GM21390 (cell line): ENCODE measurements around the gene SHTN1.

Experiments used
- ATAC-seq: cut with Tn5 transposase; IDR thresholded peaks from one replicate; pipeline ENCODE4 v1.9.1; 2021; ENCODE audit not compliant: unreplicated experiment

Gene SHTN1

GRCh38 chr10:116919164-116919563 lies 85.8 kb downstream of the SHTN1 start:
- ATAC-seq: no peak

- ATAC-seq: no peak
These were observed 86.4 kb downstream of the SHTN1 start for GRCh38 chr10:116918583-116918982.

- ATAC-seq: no peak
These were observed 87.5 kb downstream of the SHTN1 start for GRCh38 chr10:116917481-116917880.

DNA sequence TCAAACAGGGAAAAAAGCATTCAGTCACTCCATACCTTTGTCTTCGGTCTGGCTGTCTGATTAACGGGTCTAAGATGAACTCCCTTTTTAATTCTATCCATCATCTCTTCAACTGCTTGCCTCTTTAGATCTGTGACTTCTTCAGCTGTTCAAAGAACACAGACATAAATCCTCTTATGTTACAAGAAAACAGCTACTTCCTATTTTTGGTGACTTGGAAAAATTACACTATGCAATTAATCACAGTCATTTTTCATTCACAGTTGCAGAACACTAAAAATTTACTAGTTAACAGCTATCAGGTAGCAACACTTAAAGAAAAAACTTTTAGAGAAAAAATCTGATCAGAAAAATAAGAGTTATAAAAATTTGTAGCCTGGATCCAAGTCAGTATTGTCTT lies 89.6 kb downstream of the SHTN1 start:
- no peak for ATAC-seq

- no peak for ATAC-seq
These were observed 91.3 kb downstream of the SHTN1 start for GRCh38 chr10:116913695-116914094.

- ATAC-seq: no peak
These were observed 92.8 kb downstream of the SHTN1 start for GRCh38 chr10:116912162-116912561.

DNA sequence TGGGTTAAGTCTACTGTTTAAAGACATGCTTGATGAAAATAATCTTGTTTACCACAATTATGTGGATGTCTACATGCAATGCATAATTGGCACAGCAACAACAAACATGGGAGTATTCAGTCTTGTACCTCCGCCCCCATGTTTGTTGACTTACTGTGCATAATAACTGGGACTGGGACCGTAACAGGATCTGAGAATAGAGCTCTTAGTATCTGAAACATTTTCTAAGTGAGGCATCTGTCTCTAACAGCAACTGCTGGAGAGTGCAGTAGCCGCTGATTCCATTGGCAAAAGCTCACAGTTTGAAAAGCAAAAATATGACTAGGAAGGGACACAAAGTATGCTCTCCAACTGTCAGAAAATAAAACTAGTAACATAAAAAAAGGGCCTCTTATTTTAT lies 94.1 kb downstream of the SHTN1 start:
- no peak for ATAC-seq

DNA sequence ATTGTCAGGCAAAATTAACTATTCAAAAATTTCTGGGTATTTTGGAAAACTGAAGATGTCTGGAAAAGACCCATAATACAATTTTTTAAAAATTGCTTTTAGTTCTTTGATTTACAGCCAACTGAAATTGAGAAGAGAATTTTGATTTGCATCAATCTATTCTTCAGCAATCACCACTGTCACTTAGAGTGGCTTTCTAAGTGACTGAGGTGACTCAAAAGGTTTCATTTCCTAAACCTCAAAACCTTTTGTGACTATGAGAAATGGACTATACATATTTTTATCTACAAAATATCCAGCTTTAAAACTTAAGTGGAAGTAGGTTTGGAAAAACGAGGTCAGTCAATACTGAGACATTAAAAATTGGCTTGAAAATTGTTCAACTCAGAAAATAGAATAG lies 95.7 kb downstream of the SHTN1 start:
- ATAC-seq: peak; percentile 61

GRCh38 chr10:116907245-116907987 lies 97.6 kb downstream of the SHTN1 start:
- no peak for ATAC-seq

- ATAC-seq: no peak
These were observed 99.2 kb downstream of the SHTN1 start for GRCh38 chr10:116905845-116906210.

DNA sequence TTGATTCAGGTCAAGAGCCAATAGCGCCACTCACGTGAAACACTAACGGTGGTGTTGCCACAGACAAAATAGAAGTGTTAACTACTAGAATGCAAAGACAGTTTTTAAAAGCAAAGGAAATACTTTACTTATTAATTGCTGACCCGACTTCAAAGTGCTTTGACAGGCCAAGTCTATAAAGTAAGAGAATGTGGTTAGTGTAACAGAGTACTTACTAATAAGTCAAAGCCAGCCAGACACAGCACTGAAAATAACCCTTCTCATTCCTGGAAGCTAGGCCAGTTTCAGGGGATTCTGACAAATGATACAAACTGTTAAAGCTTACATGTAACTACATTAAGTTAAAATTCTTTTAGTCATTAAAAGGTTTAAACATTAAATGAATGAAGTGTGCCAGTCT lies 105.4 kb downstream of the SHTN1 start:
- no peak for ATAC-seq

- ATAC-seq: no peak
These were observed 111.3 kb downstream of the SHTN1 start for GRCh38 chr10:116893686-116894037.

DNA sequence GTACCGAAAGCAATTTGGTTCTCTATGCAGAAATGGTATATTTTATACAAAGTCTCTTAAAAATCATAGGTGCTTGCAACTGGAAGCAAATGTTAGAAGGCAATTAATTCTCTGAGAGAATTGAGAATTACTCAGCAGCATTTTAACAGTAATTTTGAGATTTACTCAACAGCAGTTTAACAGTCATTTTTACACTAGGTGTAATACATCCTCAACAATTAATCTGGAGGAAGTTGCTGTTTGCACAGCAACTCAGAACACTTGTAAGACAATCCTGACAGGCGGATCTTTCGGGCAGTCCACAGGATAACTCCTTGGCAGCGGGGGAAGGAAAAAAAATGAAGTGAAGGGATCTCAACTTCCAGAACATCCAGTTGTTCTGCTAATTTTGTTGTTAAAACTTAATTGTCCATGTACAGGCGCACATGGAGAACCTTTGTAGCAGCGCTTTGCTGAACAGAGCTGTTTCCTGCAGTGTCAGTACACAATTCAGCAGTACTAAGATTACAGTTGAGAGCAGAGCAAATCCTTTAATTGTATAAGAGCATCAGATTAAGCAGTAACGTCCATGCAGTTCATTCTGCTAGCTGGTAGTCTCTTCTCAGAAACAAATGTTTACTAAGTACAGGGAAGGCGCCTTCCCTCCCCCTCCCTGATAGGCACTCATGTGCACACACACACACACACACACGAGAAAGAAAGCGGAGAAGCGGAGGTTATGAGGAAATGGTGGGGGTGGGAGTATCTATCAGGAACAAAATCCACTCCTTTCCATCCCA lies 111.9 kb downstream of the SHTN1 start:
- ATAC-seq: no peak

DNA sequence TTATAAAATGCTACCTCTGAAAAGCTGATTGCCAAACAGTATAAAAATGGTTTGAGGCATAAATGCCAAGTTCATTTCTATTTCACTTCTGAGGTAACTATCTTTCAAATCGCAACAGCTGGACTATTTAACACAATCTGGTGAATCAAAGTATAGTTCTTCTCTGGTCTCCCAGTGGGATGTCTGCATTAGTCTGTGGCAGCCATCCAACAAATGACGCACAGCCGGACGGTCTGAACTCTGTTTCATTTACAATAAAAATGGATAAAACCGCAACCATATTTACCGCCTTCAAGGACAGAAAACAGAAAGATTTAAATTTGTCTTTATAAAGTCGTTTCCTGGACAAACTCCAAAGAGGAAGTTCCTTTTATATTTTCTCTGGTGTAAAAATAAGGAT lies 113.8 kb downstream of the SHTN1 start:
- ATAC-seq: no peak

GRCh38 chr10:116889066-116889465 lies 115.9 kb downstream of the SHTN1 start:
- no peak for ATAC-seq

GRCh38 chr10:116888380-116889055 lies 116.5 kb downstream of the SHTN1 start:
- no peak for ATAC-seq

GRCh38 chr10:116886772-116887171 lies 118.2 kb downstream of the SHTN1 start:
- no peak for ATAC-seq

DNA sequence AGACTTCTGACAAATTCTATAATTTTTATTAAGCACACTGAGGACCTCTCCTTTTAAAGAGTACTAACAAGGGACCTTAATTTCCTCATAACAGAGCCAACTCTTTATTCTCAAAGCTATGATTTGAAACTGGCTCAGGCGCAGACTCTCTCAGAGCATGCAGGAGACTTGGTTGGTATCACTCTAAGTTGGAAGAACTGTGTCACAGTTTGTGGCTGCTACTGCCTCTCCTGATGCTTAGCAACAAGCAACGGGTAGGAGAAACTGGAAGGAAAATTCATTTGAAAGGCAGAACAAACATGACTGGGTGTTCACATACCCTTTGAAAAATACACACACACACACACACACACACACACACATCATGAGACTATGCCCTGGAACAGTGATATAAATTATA lies 122.3 kb downstream of the SHTN1 start:
- ATAC-seq: no peak

- ATAC-seq: no peak
These were observed 124.1 kb downstream of the SHTN1 start for GRCh38 chr10:116880716-116881482.

- no peak for ATAC-seq
These were observed 125.2 kb downstream of the SHTN1 start for GRCh38 chr10:116879817-116880216.

DNA sequence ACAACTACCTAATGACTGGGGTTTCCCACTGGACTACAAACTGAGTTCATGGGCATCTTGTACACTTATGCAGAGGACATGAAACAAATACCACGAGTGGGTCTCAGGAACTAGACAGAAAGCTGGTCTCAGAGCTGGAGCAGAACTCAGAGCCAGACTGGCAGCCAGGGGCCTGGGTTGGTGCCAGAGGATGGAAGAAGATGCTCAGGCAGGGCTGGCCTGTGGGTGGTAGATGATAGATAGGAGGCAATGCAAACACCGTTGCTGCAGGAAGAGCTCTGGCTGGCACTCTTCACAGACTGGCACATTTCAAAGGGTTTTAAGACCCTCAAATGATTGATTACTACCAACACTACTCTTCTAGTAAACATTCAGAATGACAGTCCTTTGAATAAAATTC lies 126.9 kb downstream of the SHTN1 start:
- no peak for ATAC-seq
